ENCODE measurements around the gene ZNF660. TPM values are rescaled to one million over a fixed set of nuclear protein-coding genes. Genes with fewer than 3 reads are reported as not detected.

ZNF660 gene
- total and polyA plus RNA-seq, 9 of the 15 experiments (the other 6 are each of a cell fraction or from before 2014, with no cell fraction given), result 0.06 to 0.65 (median 0.17) TPM

- 0 out of 2 replicates have a peak, but pooled peaks have one; percentile 43 for TF ChIP-seq ZNF165 (CRISPR knock-in tag; IDR thresholded peaks at IDR 0.05; ENCODE audit: borderline replicate concordance)
- no peak for TF ChIP-seq CLOCK (CRISPR knock-in tag; IDR thresholded peaks at IDR 0.05; ENCODE audit: borderline replicate concordance)
- TF ChIP-seq FOXJ3 (CRISPR knock-in tag; IDR thresholded peaks at IDR 0.05), result no peak
- no peak for TF ChIP-seq ZBTB26 (CRISPR knock-in tag; IDR thresholded peaks at IDR 0.05)
- TF ChIP-seq TEAD1 (CRISPR knock-in tag; IDR thresholded peaks at IDR 0.05), result peak; percentile 46 to 70; a peak in 1 of 4 replicates
- TF ChIP-seq ETV6 (IDR thresholded peaks at IDR 0.05; ENCODE audit: borderline replicate concordance in 1 of 2, low read depth in 2 of 2, low read length in 1 of 2), result no peak
- 0 out of 2 replicates have a peak, but pooled peaks have one; percentile 20 for TF ChIP-seq ETV6 (CRISPR knock-in tag; IDR thresholded peaks at IDR 0.05; ENCODE audit: borderline replicate concordance)
- TF ChIP-seq NELFE (IDR thresholded peaks at IDR 0.05; ENCODE audit: insufficient read depth, insufficient read length), result no peak
- TF ChIP-seq CEBPG (CRISPR knock-in tag; IDR thresholded peaks at IDR 0.05), result no peak
- no peak for TF ChIP-seq CEBPG (tag; conservative IDR thresholded peaks at IDR 0.05 in 1 of 2, IDR thresholded peaks at IDR 0.05 in 1 of 2)
- no peak for TF ChIP-seq NFRKB (IDR thresholded peaks at IDR 0.05; ENCODE audit: low read depth)
- no peak for TF ChIP-seq ZNF280A (IDR thresholded peaks at IDR 0.05; ENCODE audit: low read depth, partially characterized antibody)
- TF ChIP-seq RCOR1 (IDR thresholded peaks at IDR 0.05; ENCODE audit: borderline replicate concordance in 1 of 2, low read depth in 2 of 2, low read length in 2 of 2), result peak in 1 of 2 experiments; percentile 47; a peak in 1 of 4 replicates
- no peak for TF ChIP-seq ZNF174 (CRISPR knock-in tag; IDR thresholded peaks at IDR 0.05)
Measured at GRCh38 chr3:44648564-44649229, 63.9 kb downstream of the ZNF660 start, which contains the start of gene ZNF35 (continued).
